ENCODE results near the gene LRRC36. TPM values are rescaled to one million over a fixed set of nuclear protein-coding genes. Genes with fewer than 3 reads are reported as not detected.

The LRRC36 gene
- total and polyA plus RNA-seq, 10 of the 15 experiments (the other 5 are each of a cell fraction or from before 2014, with no cell fraction given), result 0.45 to 2.0 (median 0.75) TPM; not detected in 1

DNA sequence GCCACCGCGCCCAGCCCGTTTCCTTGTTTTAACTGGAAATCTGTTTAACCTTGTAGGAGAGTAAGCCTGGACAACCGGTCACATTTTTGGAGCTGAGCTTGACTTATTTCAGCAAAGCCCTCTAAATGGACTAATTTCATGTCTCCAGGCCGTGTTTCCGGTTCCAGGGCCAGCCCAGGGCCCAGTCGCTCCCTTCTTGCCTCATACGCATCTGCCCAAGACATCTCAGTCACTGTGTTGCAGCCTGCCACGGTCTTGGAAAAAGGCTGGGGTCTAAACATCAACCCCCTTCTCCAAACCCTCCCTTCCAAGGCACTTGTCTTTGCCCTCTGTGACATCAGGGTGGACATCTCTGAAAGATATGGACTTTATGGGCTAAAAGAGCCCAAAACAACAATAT is 28.3 kb upstream of the LRRC36 start:
- SMC1A ChIA-PET (ENCODE audit: uncharacterized antibody, unreplicated experiment), result no interaction called here
- DNase-seq (ENCODE audit: low read depth, low spot score), result no peak
- no peak overlapping the region for H3K4me3 ChIP-seq
- no peaks in the 10 kb centered on the region for H4K20me1 ChIP-seq (ENCODE audit: control insufficient read depth, insufficient read depth)
- H3K27me3 ChIP-seq (replicated peaks in 1 of 2; ENCODE audit: control insufficient read depth in 2 of 2, insufficient read depth in 2 of 2, low read length in 1 of 2), result peaks cover 0 to 2% of the 10 kb centered on the region in 2 experiments; a peak in 1 of 4 replicates
- H3K36me3 ChIP-seq (ENCODE audit: control insufficient read depth in 2 of 2, insufficient read depth in 2 of 2, low read length in 1 of 2), result no peaks in the 10 kb centered on the region
- POLR2A ChIA-PET, result interaction anchor here (0.6 kb wide), 1 partner anchor 214 kb away, joined by 7 read pairs; no protein-coding TSS in a partner anchor
- no peak for FAIRE-seq
- CTCF ChIA-PET, result no interaction called here
- BruUV-seq (replicated peaks), result no TSS peak
- H3K4me1 ChIP-seq (ENCODE audit: control insufficient read depth, insufficient read depth, low read length), result no peaks in the 10 kb centered on the region
- RAD21 ChIA-PET (ENCODE audit: unreplicated experiment), result no interaction called here
- no peak overlapping the region for H3K9ac ChIP-seq (ENCODE audit: control insufficient read depth, insufficient read depth, low read length)
- H3K4me2 ChIP-seq (ENCODE audit: control insufficient read depth, insufficient read depth), result no peak overlapping the region
- no peak for ATAC-seq
- H2AFZ ChIP-seq (ENCODE audit: control insufficient read depth, low read depth, low read length), result no peak overlapping the region
- H3K79me2 ChIP-seq (ENCODE audit: control insufficient read depth, insufficient read depth, low read length), result no peaks in the 10 kb centered on the region
- H3K9me3 ChIP-seq (replicated peaks; ENCODE audit: control insufficient read depth, insufficient read depth, low read length), result no peaks in the 10 kb centered on the region
- H3K27ac ChIP-seq (ENCODE audit: control insufficient read depth, insufficient read depth), result no peak overlapping the region
- in situ Hi-C loops (cut with MboI), result no loop called here
- intact Hi-C loops (cut with micrococcal nuclease; ENCODE audit: unreplicated experiment), result no loop called here
- WGBS (ENCODE audit: insufficient coverage, insufficient replicate concordance, low lambda C conversion rate, missing lambda C conversion rate), result 63% methylated on average over 9 of the region's 9 CpGs
- TF ChIP-seq RAD21 (IDR thresholded peaks at IDR 0.05; ENCODE audit: insufficient read depth, low read depth, low read length), result no peak
- TF ChIP-seq TCF12 (IDR thresholded peaks at IDR 0.05; ENCODE audit: low read depth, low read length), result no peak
- no peak for TF ChIP-seq JUNB (IDR thresholded peaks at IDR 0.05)
- no peak for TF ChIP-seq CBFB (IDR thresholded peaks at IDR 0.05; ENCODE audit: low read depth)
- TF ChIP-seq, protein P1, sequence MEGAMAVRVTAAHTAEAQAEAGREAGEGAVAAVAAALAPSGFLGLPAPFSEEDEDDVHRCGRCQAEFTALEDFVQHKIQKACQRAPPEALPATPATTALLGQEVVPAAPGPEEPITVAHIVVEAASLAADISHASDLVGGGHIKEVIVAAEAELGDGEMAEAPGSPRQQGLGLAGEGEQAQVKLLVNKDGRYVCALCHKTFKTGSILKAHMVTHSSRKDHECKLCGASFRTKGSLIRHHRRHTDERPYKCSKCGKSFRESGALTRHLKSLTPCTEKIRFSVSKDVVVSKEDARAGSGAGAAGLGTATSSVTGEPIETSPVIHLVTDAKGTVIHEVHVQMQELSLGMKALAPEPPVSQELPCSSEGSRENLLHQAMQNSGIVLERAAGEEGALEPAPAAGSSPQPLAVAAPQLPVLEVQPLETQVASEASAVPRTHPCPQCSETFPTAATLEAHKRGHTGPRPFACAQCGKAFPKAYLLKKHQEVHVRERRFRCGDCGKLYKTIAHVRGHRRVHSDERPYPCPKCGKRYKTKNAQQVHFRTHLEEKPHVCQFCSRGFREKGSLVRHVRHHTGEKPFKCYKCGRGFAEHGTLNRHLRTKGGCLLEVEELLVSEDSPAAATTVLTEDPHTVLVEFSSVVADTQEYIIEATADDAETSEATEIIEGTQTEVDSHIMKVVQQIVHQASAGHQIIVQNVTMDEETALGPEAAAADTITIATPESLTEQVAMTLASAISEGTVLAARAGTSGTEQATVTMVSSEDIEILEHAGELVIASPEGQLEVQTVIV (IDR thresholded peaks at IDR 0.05; ENCODE audit: borderline replicate concordance, partially characterized antibody), result no peak
- TF ChIP-seq, protein P2, sequence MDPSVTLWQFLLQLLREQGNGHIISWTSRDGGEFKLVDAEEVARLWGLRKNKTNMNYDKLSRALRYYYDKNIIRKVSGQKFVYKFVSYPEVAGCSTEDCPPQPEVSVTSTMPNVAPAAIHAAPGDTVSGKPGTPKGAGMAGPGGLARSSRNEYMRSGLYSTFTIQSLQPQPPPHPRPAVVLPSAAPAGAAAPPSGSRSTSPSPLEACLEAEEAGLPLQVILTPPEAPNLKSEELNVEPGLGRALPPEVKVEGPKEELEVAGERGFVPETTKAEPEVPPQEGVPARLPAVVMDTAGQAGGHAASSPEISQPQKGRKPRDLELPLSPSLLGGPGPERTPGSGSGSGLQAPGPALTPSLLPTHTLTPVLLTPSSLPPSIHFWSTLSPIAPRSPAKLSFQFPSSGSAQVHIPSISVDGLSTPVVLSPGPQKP (IDR thresholded peaks at IDR 0.05; ENCODE audit: low read depth, low read length), result no peak
- TF ChIP-seq NR2C2 (IDR thresholded peaks at IDR 0.05; ENCODE audit: borderline replicate concordance, control insufficient read depth, insufficient read length, low read depth), result no peak
- TF ChIP-seq SUPT20H (IDR thresholded peaks at IDR 0.05; ENCODE audit: borderline replicate concordance, control insufficient read depth, low read depth, low read length), result no peak
- no peak for TF ChIP-seq JUND (IDR thresholded peaks at IDR 0.05; ENCODE audit: low read depth, low read length)
- no peak for TF ChIP-seq HDAC6 (IDR thresholded peaks at IDR 0.05; ENCODE audit: unreplicated experiment)
